SU-DHL-6 (cell line): ENCODE data around the gene CLK4.

Source experiments
- H2AFZ ChIP-seq: fragments of 200-600 bp; sonication (generic); 2 replicates; pipeline ENCODE4 v1.6.1; 2014; ENCODE audit warnings: low read depth, mild to moderate bottlenecking, moderate library complexity, mixed read lengths, antibody characterized with exemption, low read length; ENCODE audit not compliant: severe bottlenecking
- H3F3A ChIP-seq: fragments of 200-600 bp; shearing (Covaris generic); 2 replicates; pipeline ENCODE4 v1.6.0; 2016; ENCODE audit warnings: antibody characterized with exemption, mild to moderate bottlenecking; ENCODE audit not compliant: insufficient read depth
- H3K27ac ChIP-seq: fragments of 200-600 bp; sonication (generic); 2 replicates; pipeline ENCODE4 v1.5.1; 2016; ENCODE audit warnings: low read depth, mild to moderate bottlenecking, low read length, moderate library complexity, mixed read lengths
- H3K27me3 ChIP-seq: fragments of 200-600 bp; sonication (generic), shearing (Covaris generic); 2 replicates; pipeline ENCODE4 v1.6.0; 2014; ENCODE audit warnings: mild to moderate bottlenecking, low read length
- H3K36me3 ChIP-seq: fragments of 200-600 bp; sonication (generic); 2 replicates; pipeline ENCODE4 v1.6.1; 2014; ENCODE audit warnings: mild to moderate bottlenecking, low read length, mixed read lengths
- H3K4me2 ChIP-seq: fragments of 300-600, 200-600 bp; shearing (Covaris generic), sonication (generic); 2 replicates; pipeline ENCODE4 v1.6.0; 2014; ENCODE audit warnings: low read length, low read depth, mild to moderate bottlenecking; ENCODE audit not compliant: poor library complexity, severe bottlenecking
- H3K4me3 ChIP-seq: fragments of 200-600 bp; sonication (generic); 2 replicates; pipeline ENCODE4 v1.5.1; 2014; ENCODE audit warnings: antibody characterized with exemption, low read length, mild to moderate bottlenecking, mixed read lengths; ENCODE audit not compliant: insufficient read depth, poor library complexity, severe bottlenecking
- H3K79me2 ChIP-seq: fragments of 200-600 bp; sonication (generic); 2 replicates; pipeline ENCODE4 v1.6.1; 2014; ENCODE audit warnings: mild to moderate bottlenecking, low read length, moderate library complexity; ENCODE audit not compliant: insufficient read depth
- H3K9ac ChIP-seq: fragments of 200-600 bp; sonication (generic); 2 replicates; pipeline ENCODE4 v1.7.0; 2014; ENCODE audit warnings: mild to moderate bottlenecking, low read length
- H3K9me2 ChIP-seq: fragments of 200-600 bp; sonication (generic); replicated peaks from 2 replicates; pipeline ENCODE4 v1.6.1; 2014; ENCODE audit warnings: low read length; ENCODE audit not compliant: insufficient read depth
- H3K9me3 ChIP-seq: fragments of 200-600 bp; sonication (generic); 2 replicates; pipeline ENCODE4 v1.6.1; 2014; ENCODE audit warnings: low read length, mixed read lengths; ENCODE audit not compliant: insufficient read depth
- H4K20me1 ChIP-seq: fragments of 200-600 bp; sonication (generic); 2 replicates; pipeline ENCODE4 v1.6.1; 2014; ENCODE audit warnings: low read depth, mild to moderate bottlenecking, antibody characterized with exemption, low read length, moderate library complexity, mixed read lengths
- CTCF ChIP-seq: fragments of 200-600 bp; sonication (generic); IDR thresholded peaks from one replicate; pipeline ENCODE4 v1.5.1; 2017; ENCODE audit warnings: antibody characterized with exemption, mild to moderate bottlenecking, low read length, moderate library complexity; ENCODE audit not compliant: insufficient read depth, poor library complexity, severe bottlenecking
- EZH2phosphoT487 ChIP-seq: fragments of 200-600 bp; sonication (generic), shearing (Covaris generic); conservative IDR thresholded peaks from 2 replicates; pipeline ENCODE4 v1.6.1; 2018; ENCODE audit warnings: mild to moderate bottlenecking, antibody characterized with exemption, low read length, moderate library complexity, mixed read lengths

CLK4 gene

GRCh38 chr5:178573216-178573615 is 53.6 kb downstream of the CLK4 start:
- Histone ChIP-seq H3K9ac (no peak overlapping the region), H3K9me2 (no peaks in the 10 kb centered on the region), H3K36me3 (no peaks in the 10 kb centered on the region), H3K4me3 (no peak overlapping the region), H3K27ac (no peak overlapping the region), H3K4me2 (no peak overlapping the region), H3K27me3 (no peaks in the 10 kb centered on the region), H3F3A (no peaks in the 10 kb centered on the region), H3K79me2 (no peaks in the 10 kb centered on the region), H4K20me1 (no peaks in the 10 kb centered on the region), H3K9me3 (no peaks in the 10 kb centered on the region), H2AFZ (no peak overlapping the region)
- TF ChIP-seq EZH2phosphoT487 (no peak), CTCF (no peak)

- no peaks in the 10 kb centered on the region for H3F3A ChIP-seq
- no peak overlapping the region for H3K4me3 ChIP-seq
- H3K9ac ChIP-seq: no peak overlapping the region
- no peak overlapping the region for H3K4me2 ChIP-seq
- H3K27me3 ChIP-seq: no peaks in the 10 kb centered on the region
- no peaks in the 10 kb centered on the region for H3K36me3 ChIP-seq
- no peak overlapping the region for H2AFZ ChIP-seq
- no peaks in the 10 kb centered on the region for H4K20me1 ChIP-seq
- H3K9me3 ChIP-seq: no peaks in the 10 kb centered on the region
- no peaks in the 10 kb centered on the region for H3K79me2 ChIP-seq
- no peak overlapping the region for H3K27ac ChIP-seq
- no peaks in the 10 kb centered on the region for H3K9me2 ChIP-seq
- TF ChIP-seq CTCF (no peak), EZH2phosphoT487 (no peak)
These were observed 54.2 kb downstream of the CLK4 start for GRCh38 chr5:178572617-178573016.

- H3K27me3 ChIP-seq: no peaks in the 10 kb centered on the region
- no peak overlapping the region for H2AFZ ChIP-seq
- no peaks in the 10 kb centered on the region for H3K9me3 ChIP-seq
- no peak overlapping the region for H3K27ac ChIP-seq
- no peaks in the 10 kb centered on the region for H3K9me2 ChIP-seq
- no peak overlapping the region for H3K4me2 ChIP-seq
- no peaks in the 10 kb centered on the region for H3F3A ChIP-seq
- H3K9ac ChIP-seq: no peak overlapping the region
- TF ChIP-seq CTCF (no peak), EZH2phosphoT487 (no peak)
- H3K36me3 ChIP-seq: no peaks in the 10 kb centered on the region
- no peak overlapping the region for H3K4me3 ChIP-seq
- H3K79me2 ChIP-seq: no peaks in the 10 kb centered on the region
- H4K20me1 ChIP-seq: no peaks in the 10 kb centered on the region
These were observed 57.4 kb downstream of the CLK4 start for GRCh38 chr5:178569485-178569884.
